GM23338 (cell line): ENCODE results near the gene ABHD14A.

ENCODE experiments used
- CTCF ChIP-seq, 2 experiments: fragments of 200-600 bp in 1 of 2; sonication (generic) in 1 of 2; conservative IDR thresholded peaks; 2 replicates each; pipeline versions ENCODE4 v1.5.1 to v1.6.1; 2016 to 2017; ENCODE audit warnings: antibody characterized with exemption in 2 of 2, low read depth in 2 of 2, mild to moderate bottlenecking in 2 of 2, moderate library complexity in 1 of 2
- JUNB ChIP-seq: IDR thresholded peaks from one replicate; pipeline ENCODE4 v1.6.1; 2016; ENCODE audit warnings: antibody characterized with exemption; ENCODE audit not compliant: unreplicated experiment
- POLR2AphosphoS5 ChIP-seq: IDR thresholded peaks from 2 replicates; pipeline ENCODE4 v1.6.1; 2016; ENCODE audit warnings: antibody characterized with exemption, low read depth
- REST ChIP-seq: IDR thresholded peaks from one replicate; pipeline ENCODE4 v1.6.1; 2018; ENCODE audit warnings: antibody characterized with exemption; ENCODE audit not compliant: unreplicated experiment

GRCh38 chr3:51955175-51955892 lies 19.5 kb upstream of the ABHD14A start, which contains the start of gene GPR62:
- TF ChIP-seq REST (no peak), POLR2AphosphoS5 (no peak), CTCF (conservative IDR thresholded peaks at IDR 0.05; ENCODE audit: low read depth in 2 of 2) (no peak), JUNB (no peak)
